HEK293 (cell line): Measurements from ENCODE around the gene PCNX3.

ENCODE experiments used
- CTCF ChIA-PET: fragments of 350-600 bp; formaldehyde crosslinking; extraction: SDS; loops from one replicate; lab custom pipeline; 2021; ENCODE audit warnings: antibody characterized with exemption; lab: Yijun Ruan, JAX
- POLR2A ChIA-PET: fragments of 300-600 bp; formaldehyde crosslinking; extraction: SDS; loops from one replicate; lab custom pipeline; 2020; ENCODE audit warnings: antibody characterized with exemption, inconsistent platforms; lab: Yijun Ruan, JAX
- H3K27ac ChIP-seq: fragments of 200-500 bp; sonication (Bioruptor generic); 2 replicates; pipeline ENCODE4 v1.5.1; 2014; ENCODE audit warnings: low read depth, low read length, control low read depth, inconsistent platforms; ENCODE audit errors: extremely low read depth
- H3K36me3 ChIP-seq, 2 experiments: fragments of 200-500 bp in 1 of 2; sonication (Bioruptor generic) in 1 of 2; 1 replicate in 1 of 2; 2 replicates in 1 of 2; pipeline ENCODE4 v1.5.1; 2014 to 2017; ENCODE audit warnings: inconsistent platforms in 2 of 2, low read length in 2 of 2; ENCODE audit not compliant: control insufficient read depth in 2 of 2, insufficient read depth in 1 of 2
- H3K4me1 ChIP-seq: fragments of 200-500 bp; sonication (Bioruptor generic); 2 replicates; pipeline ENCODE4 v1.5.1; 2014; ENCODE audit warnings: mild to moderate bottlenecking, low read length, inconsistent platforms; ENCODE audit not compliant: control insufficient read depth, insufficient read depth
- H3K4me3 ChIP-seq: 2 replicates; pipeline ENCODE4 v1.5.1; 2011; ENCODE audit warnings: low read depth, mild to moderate bottlenecking, control low read depth, low read length, moderate library complexity
- H3K9me3 ChIP-seq: fragments of 200-500 bp; sonication (Bioruptor generic); 2 replicates; pipeline ENCODE4 v1.5.1; 2014; ENCODE audit warnings: low read depth, low read length, inconsistent platforms; ENCODE audit not compliant: control insufficient read depth, insufficient read depth
- GLIS1 ChIP-seq: fragments of 450-650 bp; formaldehyde crosslinking; IDR thresholded peaks from 2 replicates; pipeline ENCODE4 v1.5.1; 2016; ENCODE audit warnings: missing biosample characterization, missing genetic modification characterization
- GLIS2 ChIP-seq: fragments of 450-650 bp; formaldehyde crosslinking; IDR thresholded peaks from 2 replicates; pipeline ENCODE4 v1.5.1; 2016; ENCODE audit warnings: missing biosample characterization, missing genetic modification characterization
- KLF10 ChIP-seq: fragments of 450-650 bp; IDR thresholded peaks from 2 replicates; pipeline ENCODE4 v1.5.1; 2018; ENCODE audit warnings: missing biosample characterization, mild to moderate bottlenecking, missing genetic modification characterization
- PBX3 ChIP-seq: sonication (generic); formaldehyde crosslinking; IDR thresholded peaks from 2 replicates; pipeline ENCODE4 v1.8.1; 2022; ENCODE audit warnings: mild to moderate bottlenecking, moderate library complexity, missing genetic modification reagents
- SETDB1 ChIP-seq: IDR thresholded peaks from one replicate; pipeline ENCODE4 v1.6.1; 2017; ENCODE audit warnings: mild to moderate bottlenecking, low read length, moderate library complexity, mixed read lengths; ENCODE audit not compliant: insufficient read length
- ZBTB11 ChIP-seq: fragments of 450-650 bp; formaldehyde crosslinking; conservative IDR thresholded peaks from 2 replicates; pipeline ENCODE4 v1.5.1; 2016; ENCODE audit warnings: low read depth, missing biosample characterization, missing genetic modification characterization
- ZFP3 ChIP-seq: fragments of 450-650 bp; formaldehyde crosslinking; IDR thresholded peaks from 2 replicates; pipeline ENCODE4 v1.5.1; 2016; ENCODE audit warnings: low read depth, missing biosample characterization, missing genetic modification characterization
- ZNF121 ChIP-seq: fragments of 450-650 bp; formaldehyde crosslinking; IDR thresholded peaks from 2 replicates; pipeline ENCODE4 v1.5.1; 2016; ENCODE audit warnings: missing biosample characterization, missing genetic modification characterization
- ZNF148 ChIP-seq: fragments of 450-650 bp; formaldehyde crosslinking; IDR thresholded peaks from 2 replicates; pipeline ENCODE4 v1.5.0; 2017; ENCODE audit warnings: missing biosample characterization, missing genetic modification characterization, borderline replicate concordance
- ZNF248 ChIP-seq: fragments of 450-650 bp; formaldehyde crosslinking; IDR thresholded peaks from 2 replicates; pipeline ENCODE4 v1.5.1; 2017; ENCODE audit warnings: missing biosample characterization, missing genetic modification characterization
- ZNF311 ChIP-seq: fragments of 450-650 bp; formaldehyde crosslinking; IDR thresholded peaks from 2 replicates; pipeline ENCODE4 v1.5.1; 2017; ENCODE audit warnings: missing biosample characterization, missing genetic modification characterization, borderline replicate concordance
- ZNF335 ChIP-seq: fragments of 450-650 bp; formaldehyde crosslinking; conservative IDR thresholded peaks from 2 replicates; pipeline ENCODE4 v1.5.1; 2016; ENCODE audit warnings: missing biosample characterization, missing genetic modification characterization
- ZNF350 ChIP-seq: fragments of 450-650 bp; formaldehyde crosslinking; IDR thresholded peaks from 2 replicates; pipeline ENCODE4 v1.5.0; 2017; ENCODE audit warnings: missing biosample characterization, mild to moderate bottlenecking, missing genetic modification characterization
- ZNF394 ChIP-seq: fragments of 450-650 bp; formaldehyde crosslinking; IDR thresholded peaks from 2 replicates; pipeline ENCODE4 v1.5.1; 2016; ENCODE audit warnings: missing biosample characterization, missing genetic modification characterization, mild to moderate bottlenecking, moderate library complexity, borderline replicate concordance
- ZNF433 ChIP-seq: fragments of 450-650 bp; formaldehyde crosslinking; IDR thresholded peaks from 2 replicates; pipeline ENCODE4 v1.5.1; 2016; ENCODE audit warnings: missing biosample characterization, missing genetic modification characterization, low read depth
- ZNF510 ChIP-seq: fragments of 450-650 bp; formaldehyde crosslinking; IDR thresholded peaks from 2 replicates; pipeline ENCODE4 v1.5.1; 2018; ENCODE audit warnings: mild to moderate bottlenecking, missing genetic modification characterization, missing biosample characterization; ENCODE audit not compliant: insufficient replicate concordance
- ZNF521 ChIP-seq: fragments of 450-650 bp; formaldehyde crosslinking; IDR thresholded peaks from 2 replicates; pipeline ENCODE4 v1.5.1; 2017; ENCODE audit warnings: missing biosample characterization, mild to moderate bottlenecking, missing genetic modification characterization
- ZNF529 ChIP-seq: fragments of 450-650 bp; formaldehyde crosslinking; IDR thresholded peaks from 2 replicates; pipeline ENCODE4 v1.5.1; 2017; ENCODE audit warnings: missing genetic modification characterization, missing biosample characterization; ENCODE audit not compliant: insufficient replicate concordance
- ZNF571 ChIP-seq: fragments of 450-650 bp; formaldehyde crosslinking; IDR thresholded peaks from 2 replicates; pipeline ENCODE4 v1.5.0; 2017; ENCODE audit warnings: missing biosample characterization, missing genetic modification characterization
- ZNF585B ChIP-seq: fragments of 450-650 bp; formaldehyde crosslinking; IDR thresholded peaks from 2 replicates; pipeline ENCODE4 v1.5.1; 2016; ENCODE audit warnings: missing biosample characterization, missing genetic modification characterization
- ZNF600 ChIP-seq: fragments of 450-650 bp; formaldehyde crosslinking; IDR thresholded peaks from 2 replicates; pipeline ENCODE4 v1.5.1; 2016; ENCODE audit warnings: missing biosample characterization, missing genetic modification characterization
- ZNF629 ChIP-seq: fragments of 450-650 bp; formaldehyde crosslinking; IDR thresholded peaks from 2 replicates; pipeline ENCODE4 v1.5.1; 2017; ENCODE audit warnings: missing biosample characterization, missing genetic modification characterization
- ZNF792 ChIP-seq: fragments of 450-650 bp; formaldehyde crosslinking; IDR thresholded peaks from 2 replicates; pipeline ENCODE4 v1.5.1; 2016; ENCODE audit warnings: missing biosample characterization, missing genetic modification characterization
- ZSCAN4 ChIP-seq: fragments of 450-650 bp; formaldehyde crosslinking; IDR thresholded peaks from 2 replicates; pipeline ENCODE4 v1.5.1; 2017; ENCODE audit warnings: missing biosample characterization, missing genetic modification characterization

PCNX3 gene

GRCh38 chr11:65663639-65664200 lies 48.1 kb downstream of the PCNX3 start (continued):
- TF ChIP-seq ZBTB11 (tag by site-specific recombination) (no peak), ZNF311 (tag by site-specific recombination) (no peak), ZFP3 (no peak), ZNF335 (tag by site-specific recombination) (peak; percentile 57)
- TF ChIP-seq, all 188 proteins: peak for 6

GRCh38 chr11:65672180-65672860 lies 56.7 kb downstream of the PCNX3 start:
- no peaks in the 10 kb centered on the region for H3K9me3 ChIP-seq
- H3K36me3 ChIP-seq, result no peaks in the 10 kb centered on the region
- TF ChIP-seq ZNF350 (tag by site-specific recombination), result no peak
- no peak for TF ChIP-seq KLF10 (tag by site-specific recombination)
- no peak for TF ChIP-seq ZSCAN4 (tag by site-specific recombination)
- TF ChIP-seq ZNF433 (tag by site-specific recombination), result no peak
- TF ChIP-seq SETDB1, result no peak
- no peak for TF ChIP-seq ZNF148 (tag by site-specific recombination)
- no peak for TF ChIP-seq GLIS2
- no peak for TF ChIP-seq ZNF792
- no peak for TF ChIP-seq ZNF529
- TF ChIP-seq GLIS1, result no peak
- no peak for TF ChIP-seq ZNF585B (tag by site-specific recombination)
- no peak for TF ChIP-seq ZNF600 (tag by site-specific recombination)
- TF ChIP-seq PBX3, result no peak
- no peak for TF ChIP-seq ZNF629 (tag by site-specific recombination)
- TF ChIP-seq ZNF121 (tag by site-specific recombination), result no peak; the same call in 1 of the 2 replicates
- TF ChIP-seq ZNF510, result no peak
- TF ChIP-seq ZNF521, result no peak
- no peak for TF ChIP-seq ZNF394 (tag by site-specific recombination)
- TF ChIP-seq ZNF571 (tag by site-specific recombination), result no peak
- no peak for TF ChIP-seq ZNF248
- H3K4me1 ChIP-seq, result no peaks in the 10 kb centered on the region
- no peak overlapping the region for H3K4me3 ChIP-seq
- no peak overlapping the region for H3K27ac ChIP-seq
- ChIA-PET CTCF (interaction anchor here (0.6 kb wide), 2 partner anchors 15 to 497 kb away, joined by 5 to 7 read pairs; no protein-coding TSS in a partner anchor), POLR2A (interaction anchor here (1.4 kb wide), 1 partner anchor 9 kb away, joined by 3 read pairs; no protein-coding TSS in a partner anchor)
